Measurements from ENCODE around the gene RAPGEF2. TPM values are rescaled to one million over a fixed set of nuclear protein-coding genes. Genes with fewer than 3 reads are reported as not detected.
"Not testable (repeated sequence)": the region's sequence is repeated elsewhere in the genome, so short reads cannot be mapped to it uniquely, and the experiment has no call there.

Gene RAPGEF2
- total RNA-seq, 4 donors from 2014 or later, result 60.2 to 109 (median 79.7) TPM

- no peaks in the 10 kb centered on the region for H3K9me3 ChIP-seq
- H3K36me3 ChIP-seq, result no peaks in the 10 kb centered on the region
- H3K4me1 ChIP-seq, result no peaks in the 10 kb centered on the region
- TF ChIP-seq POLR2A (IDR thresholded peaks at IDR 0.05) (no peak), CTCF (IDR thresholded peaks at IDR 0.05) (no peak)
- no peak overlapping the region for H3K4me3 ChIP-seq (replicated peaks in 1 of 3)
- intact Hi-C loops (cut with DNase I), result no loop called here
- no peak for DNase-seq
- WGBS, 2 donors, result 90 to 99% methylated on average over 3 of the region's 3 CpGs
- no peak overlapping the region for H3K27ac ChIP-seq
- H3K27me3 ChIP-seq, result no peaks in the 10 kb centered on the region
Measured at GRCh38 chr4:159065513-159066240, 37.2 kb upstream of the RAPGEF2 start.

DNA sequence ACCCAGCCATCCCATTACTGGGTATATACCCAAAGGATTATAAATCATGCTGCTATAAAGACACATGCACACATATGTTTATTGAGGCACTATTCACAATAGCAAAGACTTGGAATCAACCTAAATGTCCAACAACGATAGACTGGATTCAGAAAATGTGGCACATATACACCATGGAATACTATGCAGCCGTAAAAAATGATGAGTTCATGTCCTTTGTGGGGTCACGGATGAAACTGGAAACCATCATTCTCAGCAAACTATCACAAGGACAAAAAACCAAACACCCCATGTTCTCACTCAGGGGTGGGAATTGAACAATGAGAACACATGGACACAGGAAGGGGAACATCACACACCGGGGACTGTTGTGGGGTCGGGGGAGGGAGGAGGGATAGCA, 34.7 kb upstream of the RAPGEF2 start:
- not testable (repeated sequence) for DNase-seq, H3K27ac ChIP-seq
- 95 to 98% methylated on average over 5 of the region's 5 CpGs for WGBS, 2 donors

GRCh38 chr4:159069922-159070321, 33.0 kb upstream of the RAPGEF2 start:
- 77 to 87% methylated on average over 3 of the region's 3 CpGs for WGBS, 2 donors
- intact Hi-C loops (cut with DNase I), result no loop called here
- no peak for DNase-seq
- H3K4me1 ChIP-seq, result peaks cover 0 to 5% of the 10 kb centered on the region in 2 donors
- no peak overlapping the region for H3K27ac ChIP-seq
- no peak overlapping the region for H3K4me3 ChIP-seq (replicated peaks in 1 of 3)
- H3K27me3 ChIP-seq, result no peaks in the 10 kb centered on the region
- TF ChIP-seq CTCF (IDR thresholded peaks at IDR 0.05) (no peak), POLR2A (IDR thresholded peaks at IDR 0.05) (no peak)
- H3K36me3 ChIP-seq, result no peaks in the 10 kb centered on the region
- no peaks in the 10 kb centered on the region for H3K9me3 ChIP-seq

More for the DNA sequence above, 34.7 kb upstream of the RAPGEF2 start:
- intact Hi-C loops (cut with DNase I); H3K36me3 ChIP-seq; H3K4me1 ChIP-seq; H3K27me3 ChIP-seq; H3K4me3 ChIP-seq (replicated peaks in 1 of 3); H3K9me3 ChIP-seq: not testable (repeated sequence)

GRCh38 chr4:159070742-159071141, 32.1 kb upstream of the RAPGEF2 start:
- H3K4me1 ChIP-seq, result peaks cover 0 to 5% of the 10 kb centered on the region in 2 donors
- H3K4me3 ChIP-seq (replicated peaks in 1 of 3), result no peak overlapping the region
- no peak for TF ChIP-seq POLR2A (IDR thresholded peaks at IDR 0.05)
- TF ChIP-seq CTCF (IDR thresholded peaks at IDR 0.05), result no peak
- intact Hi-C loops (cut with DNase I), result no loop called here
- H3K9me3 ChIP-seq, result no peaks in the 10 kb centered on the region
- H3K27me3 ChIP-seq, result no peaks in the 10 kb centered on the region
- WGBS, 2 donors, result 76 to 83% methylated on average over 4 of the region's 4 CpGs
- DNase-seq, result no peak
- H3K36me3 ChIP-seq, result no peaks in the 10 kb centered on the region
- no peak overlapping the region for H3K27ac ChIP-seq

DNA sequence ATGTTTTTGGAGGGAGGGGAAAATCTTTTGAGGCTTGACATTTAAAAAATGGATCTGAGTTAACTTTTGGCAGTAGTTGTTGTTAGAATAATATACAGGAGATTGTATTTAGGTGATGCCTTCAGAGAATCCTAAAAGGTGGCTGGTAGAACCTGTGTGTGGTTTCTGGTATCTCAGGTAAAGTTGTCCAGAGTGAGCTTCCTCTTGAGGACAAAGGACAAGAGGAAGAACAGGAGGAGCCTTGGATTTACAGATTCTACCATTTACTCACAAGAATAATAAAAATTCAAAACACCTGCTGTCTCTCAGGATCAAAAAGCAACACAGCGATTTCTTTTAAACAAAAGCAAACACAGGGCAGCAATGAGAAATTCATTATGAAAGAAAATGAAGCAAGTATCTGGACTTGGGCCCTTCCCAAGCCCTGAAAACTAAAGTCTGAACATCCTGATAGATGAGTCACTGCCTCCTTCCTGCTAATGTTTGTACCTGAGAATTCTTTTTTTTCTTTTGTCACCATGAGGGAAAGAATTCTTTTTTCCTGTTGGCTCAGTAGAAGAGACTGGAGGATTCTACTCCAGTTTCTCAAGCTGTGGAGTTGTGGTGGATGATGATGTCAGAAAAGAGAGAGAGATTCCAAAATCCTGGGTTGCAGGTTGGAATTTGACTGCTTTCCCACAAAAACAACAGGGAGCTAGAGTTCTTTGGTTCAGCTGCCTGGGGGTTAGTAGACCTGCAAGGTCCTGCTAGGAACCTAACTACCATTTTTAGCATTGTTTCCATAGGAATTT, 31.5 kb upstream of the RAPGEF2 start:
- no peak for DNase-seq
- H3K36me3 ChIP-seq, result no peaks in the 10 kb centered on the region
- H3K27ac ChIP-seq, result peak overlapping the region in 2 of 3 donors; percentile 0 to 24

More for the DNA sequence above, 31.5 kb upstream of the RAPGEF2 start:
- no peaks in the 10 kb centered on the region for H3K9me3 ChIP-seq
- intact Hi-C loops (cut with DNase I), result no loop called here
- peaks cover 0 to 5% of the 10 kb centered on the region in 2 donors for H3K4me1 ChIP-seq
- H3K27me3 ChIP-seq, result no peaks in the 10 kb centered on the region
- WGBS, 2 donors, result 73 to 78% methylated on average over 1 of the region's 1 CpG
- H3K4me3 ChIP-seq (replicated peaks in 1 of 3), result no peak overlapping the region
- TF ChIP-seq POLR2A (IDR thresholded peaks at IDR 0.05) (no peak), CTCF (IDR thresholded peaks at IDR 0.05) (no peak)

Measured in thyroid gland (tissue), 4 donors.